GM12878 (cell line): ENCODE results near the gene LRRC7. TPM values are rescaled to one million over a fixed set of nuclear protein-coding genes. Genes with fewer than 3 reads are reported as not detected.

Experiments used
- ATAC-seq: fragments of 200-7000 bp; cut with Tn5 transposase; 3 replicates; pipeline ENCODE4 v1.9.1; 2020; ENCODE audit warnings: mild to moderate bottlenecking, moderate library complexity
- BruUV-seq: library from RNA; stranded (reverse); fragments of 400-500 nt; replicated peaks from 2 replicates; lab custom pipeline; 2021; lab: Mats Ljungman, UMichigan
- CTCF ChIA-PET: fragments of 300-600 bp; sonication (Branson Sonifier 250); formaldehyde crosslinking; extraction: SDS; loops from one replicate; lab custom pipeline; 2021; ENCODE audit warnings: inconsistent platforms; lab: Yijun Ruan, JAX
- POLR2A ChIA-PET: fragments of 350-600 bp; formaldehyde crosslinking; extraction: SDS; loops from one replicate; lab custom pipeline; 2021; ENCODE audit warnings: inconsistent platforms; lab: Charles Lee
- RAD21 ChIA-PET: fragments of 300-600 bp; sonication (Branson Sonifier 250); formaldehyde crosslinking; loops from one replicate; lab custom pipeline; 2023; ENCODE audit warnings: antibody characterized with exemption; ENCODE audit not compliant: unreplicated experiment; lab: Charles Lee
- SMC1A ChIA-PET: fragments of 300-600 bp; sonication (Branson Sonifier 250); formaldehyde crosslinking; loops from one replicate; lab custom pipeline; 2023; ENCODE audit not compliant: unreplicated experiment, uncharacterized antibody; lab: Charles Lee
- DNase-seq: peaks from one replicate; pipeline ENCODE4 v3.0.0-alpha.2; 2011; ENCODE audit warnings: low read depth, low spot score
- FAIRE-seq: peaks from 3 replicates; lab custom pipeline; 2011; peaks lifted over from hg19 to GRCh38; lab: Jason Lieb, UNC
- H2AFZ ChIP-seq: 2 replicates; pipeline ENCODE4 v1.6.0; 2011; ENCODE audit warnings: low read depth, low read length, control low read depth; ENCODE audit not compliant: control insufficient read depth
- H3K27ac ChIP-seq: 2 replicates; pipeline ENCODE4 v1.5.1; 2011; ENCODE audit warnings: control low read depth; ENCODE audit not compliant: control insufficient read depth, insufficient read depth
- H3K27me3 ChIP-seq, 2 experiments: replicated peaks in 1 of 2; 2 replicates each; pipeline versions ENCODE4 v1.6.0 to v1.6.1; 2011; ENCODE audit warnings: low read length in 1 of 2; ENCODE audit not compliant: control insufficient read depth in 2 of 2, insufficient read depth in 2 of 2
- H3K36me3 ChIP-seq, 2 experiments: 2 replicates each; pipeline ENCODE4 v1.5.1; 2011; ENCODE audit warnings: low read length in 1 of 2; ENCODE audit not compliant: control insufficient read depth in 2 of 2, insufficient read depth in 2 of 2
- H3K4me1 ChIP-seq: 2 replicates; pipeline ENCODE4 v1.6.1; 2011; ENCODE audit warnings: mild to moderate bottlenecking, low read length, moderate library complexity, mixed read lengths; ENCODE audit not compliant: control insufficient read depth, insufficient read depth
- H3K4me2 ChIP-seq: 2 replicates; pipeline ENCODE4 v1.6.0; 2011; ENCODE audit warnings: control low read depth; ENCODE audit not compliant: control insufficient read depth, insufficient read depth
- H3K4me3 ChIP-seq: fragments of 200-600 bp; sonication (generic); 2 replicates; pipeline ENCODE4 v1.5.1; 2016
- H3K79me2 ChIP-seq: 2 replicates; pipeline ENCODE4 v1.6.0; 2011; ENCODE audit warnings: low read length; ENCODE audit not compliant: control insufficient read depth, insufficient read depth
- H3K9ac ChIP-seq: 2 replicates; pipeline ENCODE4 v1.8.0; 2011; ENCODE audit warnings: low read length, control low read depth, mixed read lengths; ENCODE audit not compliant: control insufficient read depth, insufficient read depth
- H3K9me3 ChIP-seq: replicated peaks from 3 replicates; pipeline ENCODE4 v1.5.1; 2011; ENCODE audit warnings: mild to moderate bottlenecking, low read length; ENCODE audit not compliant: control insufficient read depth, insufficient read depth
- H4K20me1 ChIP-seq: 2 replicates; pipeline ENCODE4 v1.6.0; 2011; ENCODE audit not compliant: control insufficient read depth, insufficient read depth
- CEBPB ChIP-seq, 2 experiments: fragments of 150-350 bp in 1 of 2; IDR thresholded peaks; 2 replicates each; pipeline ENCODE4 v1.6.1; 2012 to 2014; ENCODE audit warnings: low read depth in 2 of 2, low read length in 2 of 2, borderline replicate concordance in 1 of 2, inconsistent platforms in 1 of 2
- EED ChIP-seq: sonication (generic); IDR thresholded peaks from 2 replicates; pipeline ENCODE4 v1.6.1; 2016; ENCODE audit warnings: antibody characterized with exemption, low read depth
- EGR1 ChIP-seq, 2 experiments: IDR thresholded peaks; 1 replicate in 1 of 2; 2 replicates in 1 of 2; pipeline ENCODE4 v1.6.1; 2011 to 2012; ENCODE audit warnings: low read depth in 2 of 2, low read length in 2 of 2, borderline replicate concordance in 1 of 2, mild to moderate bottlenecking in 1 of 2, moderate library complexity in 1 of 2
- GATAD2B ChIP-seq: fragments of 450-650 bp; conservative IDR thresholded peaks from 2 replicates; pipeline ENCODE4 v1.6.1; 2017; ENCODE audit warnings: low read depth, mild to moderate bottlenecking, moderate library complexity
- JUNB ChIP-seq: IDR thresholded peaks from 2 replicates; pipeline ENCODE4 v1.6.1; 2016; ENCODE audit warnings: antibody characterized with exemption, mild to moderate bottlenecking
- LARP7 ChIP-seq: fragments of 450-650 bp; IDR thresholded peaks from 2 replicates; pipeline ENCODE4 v1.6.1; 2017; ENCODE audit warnings: mild to moderate bottlenecking
- MTA2 ChIP-seq: fragments of 450-650 bp; IDR thresholded peaks from 2 replicates; pipeline ENCODE4 v1.6.1; 2016; ENCODE audit warnings: low read depth, mild to moderate bottlenecking, moderate library complexity
- MYB ChIP-seq: fragments of 150-350 bp; IDR thresholded peaks from 2 replicates; pipeline ENCODE4 v1.6.1; 2014; ENCODE audit warnings: mild to moderate bottlenecking, low read depth, low read length, borderline replicate concordance
- MYC ChIP-seq: IDR thresholded peaks from 2 replicates; pipeline ENCODE4 v1.6.1; 2011; ENCODE audit warnings: mild to moderate bottlenecking, low read length, moderate library complexity, inconsistent platforms; ENCODE audit not compliant: insufficient read depth, insufficient replicate concordance, insufficient read length, severe bottlenecking
- NBN ChIP-seq: fragments of 450-650 bp; IDR thresholded peaks from 2 replicates; pipeline ENCODE4 v1.6.1; 2016
- NFXL1 ChIP-seq: fragments of 450-650 bp; IDR thresholded peaks from 2 replicates; pipeline ENCODE4 v1.6.1; 2017; ENCODE audit warnings: antibody characterized with exemption, mild to moderate bottlenecking, borderline replicate concordance
- PKNOX1 ChIP-seq: fragments of 450-650 bp; IDR thresholded peaks from 2 replicates; pipeline ENCODE4 v1.6.1; 2016; ENCODE audit warnings: mild to moderate bottlenecking
- SIN3A ChIP-seq: IDR thresholded peaks from 2 replicates; pipeline ENCODE4 v1.6.1; 2012; ENCODE audit warnings: low read depth, low read length, improper control_type of control experiment
- TAF1 ChIP-seq: IDR thresholded peaks from 2 replicates; pipeline ENCODE4 v1.6.1; 2011; ENCODE audit warnings: mild to moderate bottlenecking, low read depth, low read length, borderline replicate concordance
- USF1 ChIP-seq: IDR thresholded peaks from 2 replicates; pipeline ENCODE4 v1.6.1; 2011; ENCODE audit warnings: borderline replicate concordance, low read depth, mild to moderate bottlenecking, moderate library complexity, mixed read lengths, low read length; ENCODE audit not compliant: insufficient read depth; ENCODE audit errors: extremely low read length
- ZNF207 ChIP-seq: fragments of 450-650 bp; IDR thresholded peaks from 2 replicates; pipeline ENCODE4 v1.6.1; 2014; ENCODE audit warnings: antibody characterized with exemption, mild to moderate bottlenecking, borderline replicate concordance
- ZNF622 ChIP-seq: fragments of 450-650 bp; IDR thresholded peaks from 2 replicates; pipeline ENCODE4 v1.6.1; 2017; ENCODE audit warnings: mild to moderate bottlenecking, inconsistent platforms
- WGBS: methylation state at CpG from one replicate; pipeline ENCODE4 v1.1.6; 2016; ENCODE audit warnings: low lambda C conversion rate; ENCODE audit not compliant: insufficient replicate concordance, insufficient coverage; ENCODE audit errors: missing lambda C conversion rate; 5-methylcytosine and 5-hydroxymethylcytosine counted together
- in situ Hi-C: fragments of 300-500 bp; cut with MboI; formaldehyde crosslinking; loops from 9 replicates; pipeline ENCODE4 v1.14.3; 2018; ENCODE audit warnings: mixed read lengths
- intact Hi-C: fragments of 100-400 bp; cut with micrococcal nuclease; formaldehyde crosslinking; loops from one replicate; pipeline ENCODE4 v1.14.2; 2022; ENCODE audit not compliant: unreplicated experiment
- polyA plus RNA-seq, 11 experiments: library from polyadenylated mRNA; depleted of rRNA in 4 of 11; unstranded in 6 of 11; stranded (reverse) in 5 of 11; fragments of >200 nt; fragmentation: Nextera tagmentation in 4 of 11; fragmentation: Illumina TruSeq in 1 of 11; extraction: Ambion mirVana in 4 of 11; extraction: Trizol in 1 of 11; gene quantifications; 1 replicate in 1 of 11; 2 replicates in 10 of 11; pipeline versions ENCODE4 v1.2.1 to v1.2.3, GENCODE V29; 2011 to 2016; ENCODE audit warnings: inconsistent platforms in 2 of 11, missing spikeins in 2 of 11, low read depth in 1 of 11
- total RNA-seq, 4 experiments: library from RNA; depleted of rRNA in 3 of 4; stranded (reverse); fragments of >200 nt in 3 of 4; fragmentation: Illumina TruSeq in 1 of 4; extraction: Trizol in 1 of 4; gene quantifications; 2 replicates each; pipeline versions ENCODE4 v1.2.1 to v1.2.3, GENCODE V29; 2013 to 2021

Gene LRRC7
- total and polyA plus RNA-seq, 10 of the 15 experiments (the other 5 are each of a cell fraction or from before 2014, with no cell fraction given), result 0.05 to 1.4 (median 0.24) TPM; not detected in 5

- Histone ChIP-seq H3K79me2 (no peaks in the 10 kb centered on the region), H3K27me3 (no peaks in the 10 kb centered on the region), H4K20me1 (no peaks in the 10 kb centered on the region), H3K4me3 (no peak overlapping the region), H3K9ac (no peak overlapping the region), H3K4me2 (no peak overlapping the region), H3K4me1 (no peaks in the 10 kb centered on the region), H3K27ac (no peak overlapping the region), H3K9me3 (no peaks in the 10 kb centered on the region), H2AFZ (no peak overlapping the region), H3K36me3 (no peaks in the 10 kb centered on the region)
- no peak for ATAC-seq
- in situ Hi-C loops, result no loop called here
- RAD21 ChIA-PET, result no interaction called here
- POLR2A ChIA-PET, result no interaction called here
- intact Hi-C loops, result no loop called here
- no peak for FAIRE-seq
- SMC1A ChIA-PET, result interaction anchor here (0.6 to 1.0 kb wide), 3 partner anchors 13 to 228 kb away, joined by 3 to 6 read pairs (median 3); no protein-coding TSS in a partner anchor
- 52% methylated on average over 3 of the region's 3 CpGs for WGBS
- no peak for TF ChIP-seq NFXL1
- no peak for TF ChIP-seq MYB
- no peak for TF ChIP-seq USF1
- CTCF ChIA-PET, result interaction anchor here (0.6 kb wide), 1 partner anchor 23 kb away, joined by 3 read pairs; no protein-coding TSS in a partner anchor
- no peak for DNase-seq
- BruUV-seq, result no TSS peak
Observed at GRCh38 chr1:69991644-69992043, 423.9 kb downstream of the LRRC7 start.

GRCh38 chr1:69992594-69992993, 424.9 kb downstream of the LRRC7 start:
- Histone ChIP-seq H3K4me3 (no peak overlapping the region), H3K9me3 (no peaks in the 10 kb centered on the region), H3K9ac (no peak overlapping the region), H3K4me1 (no peaks in the 10 kb centered on the region), H3K36me3 (no peaks in the 10 kb centered on the region), H2AFZ (no peak overlapping the region), H3K27ac (no peak overlapping the region), H3K79me2 (no peaks in the 10 kb centered on the region), H3K4me2 (no peak overlapping the region), H4K20me1 (no peaks in the 10 kb centered on the region), H3K27me3 (no peaks in the 10 kb centered on the region)
- no peak for FAIRE-seq
- ATAC-seq, result no peak
- ChIA-PET CTCF (interaction anchor here (0.7 to 0.9 kb wide), 2 partner anchors 9 kb away, joined by 3 read pairs; no protein-coding TSS in a partner anchor), RAD21 (no interaction called here), SMC1A (interaction anchor here (0.8 to 1.4 kb wide), 2 partner anchors 16 to 28 kb away, joined by 3 read pairs; no protein-coding TSS in a partner anchor), POLR2A (interaction anchor here (1.1 kb wide), 1 partner anchor 153 kb away, joined by 3 read pairs; no protein-coding TSS in a partner anchor)
- BruUV-seq, result no TSS peak
- in situ Hi-C loops (no loop called here), intact Hi-C loops (no loop called here)
- WGBS, result 9% methylated on average over 3 of the region's 3 CpGs
- no peak for DNase-seq
- TF ChIP-seq GATAD2B (no peak), PKNOX1 (no peak), TAF1 (no peak), LARP7 (no peak), NBN (no peak), ZNF207 (no peak), MYB (no peak), ZNF622 (no peak), SIN3A (no peak), JUNB (no peak), MTA2 (no peak), MYC (no peak), EED (no peak), EGR1 (IDR thresholded peaks at IDR 0.05; ENCODE audit: borderline replicate concordance in 1 of 2, low read depth in 2 of 2, low read length in 2 of 2) (no peak), CEBPB (IDR thresholded peaks at IDR 0.05; ENCODE audit: borderline replicate concordance in 1 of 2, low read depth in 2 of 2, low read length in 2 of 2) (no peak)
